OCI-LY1 (cell line): ENCODE data around the gene LELP1.

Source experiments
- H2AFZ ChIP-seq: fragments of 200-600 bp; sonication (generic), shearing (Covaris generic); 2 replicates; pipeline ENCODE4 v1.6.0; 2014; ENCODE audit warnings: antibody characterized with exemption, mild to moderate bottlenecking, low read length
- H3F3A ChIP-seq: fragments of 200-600 bp; sonication (generic), shearing (Covaris generic); 2 replicates; pipeline ENCODE4 v1.6.0; 2014; ENCODE audit warnings: mild to moderate bottlenecking, antibody characterized with exemption, low read length, moderate library complexity; ENCODE audit not compliant: insufficient read depth
- H3K27ac ChIP-seq: fragments of 200-600 bp; sonication (generic); 2 replicates; pipeline ENCODE4 v1.5.1; 2014; ENCODE audit warnings: low read length, mixed run types, mild to moderate bottlenecking, low read depth; ENCODE audit not compliant: poor library complexity, severe bottlenecking
- H3K27me3 ChIP-seq: fragments of 200-600 bp; sonication (generic); 2 replicates; pipeline ENCODE4 v1.6.0; 2014; ENCODE audit warnings: antibody characterized with exemption, mild to moderate bottlenecking, low read length, moderate library complexity; ENCODE audit not compliant: insufficient read depth
- H3K36me3 ChIP-seq: fragments of 200-600 bp; sonication (generic); 2 replicates; pipeline ENCODE4 v1.6.1; 2014; ENCODE audit warnings: mild to moderate bottlenecking, antibody characterized with exemption, low read length, moderate library complexity, mixed read lengths; ENCODE audit not compliant: insufficient read depth
- H3K4me1 ChIP-seq: fragments of 200-600 bp; sonication (generic); 2 replicates; pipeline ENCODE4 v1.5.1; 2014; ENCODE audit warnings: mild to moderate bottlenecking, low read length, moderate library complexity; ENCODE audit not compliant: insufficient read depth, severe bottlenecking
- H3K4me2 ChIP-seq: fragments of 200-600 bp; sonication (generic), shearing (Covaris generic); 2 replicates; pipeline ENCODE4 v1.6.1; 2014; ENCODE audit warnings: low read length
- H3K4me3 ChIP-seq: fragments of 200-600 bp; sonication (generic); 2 replicates; pipeline ENCODE4 v1.5.1; 2014; ENCODE audit warnings: low read length, low read depth, mild to moderate bottlenecking, mixed read lengths; ENCODE audit not compliant: poor library complexity, severe bottlenecking
- H3K79me2 ChIP-seq: fragments of 200-600 bp; shearing (Covaris generic); 2 replicates; pipeline ENCODE4 v1.6.1; 2016; ENCODE audit warnings: mixed run types, low read length, mixed read lengths; ENCODE audit not compliant: insufficient read depth
- H3K9ac ChIP-seq: fragments of 200-600 bp; sonication (generic), shearing (Covaris generic); 2 replicates; pipeline ENCODE4 v1.6.1; 2014; ENCODE audit warnings: mild to moderate bottlenecking, low read length, mixed read lengths
- H3K9me2 ChIP-seq: fragments of 200-600 bp; sonication (generic), shearing (Covaris generic); 2 replicates; pipeline ENCODE4 v1.6.1; 2014; ENCODE audit warnings: low read depth, mild to moderate bottlenecking, low read length, mixed read lengths
- H3K9me3 ChIP-seq: fragments of 200-600 bp; shearing (Covaris generic); 2 replicates; pipeline ENCODE4 v1.6.1; 2014; ENCODE audit warnings: low read length, mixed read lengths
- H4K20me1 ChIP-seq: fragments of 200-600 bp; sonication (generic), shearing (Covaris generic); 2 replicates; pipeline ENCODE4 v1.6.0; 2016; ENCODE audit warnings: mild to moderate bottlenecking, low read length; ENCODE audit not compliant: insufficient read depth
- EZH2 ChIP-seq: fragments of 200-600 bp; sonication (generic), shearing (Covaris generic); IDR thresholded peaks from 2 replicates; pipeline ENCODE4 v1.8.0; 2017; ENCODE audit warnings: borderline replicate concordance, mixed run types, mild to moderate bottlenecking, antibody characterized with exemption, low read length, moderate library complexity, mixed read lengths
- TF ChIP-seq, protein P1 (sequence below): fragments of 200-600 bp; sonication (generic), shearing (Covaris generic); IDR thresholded peaks from 2 replicates; pipeline ENCODE4 v1.5.1; 2017; ENCODE audit warnings: mild to moderate bottlenecking, antibody characterized with exemption, low read length, moderate library complexity, mixed read lengths

LELP1 gene

DNA sequence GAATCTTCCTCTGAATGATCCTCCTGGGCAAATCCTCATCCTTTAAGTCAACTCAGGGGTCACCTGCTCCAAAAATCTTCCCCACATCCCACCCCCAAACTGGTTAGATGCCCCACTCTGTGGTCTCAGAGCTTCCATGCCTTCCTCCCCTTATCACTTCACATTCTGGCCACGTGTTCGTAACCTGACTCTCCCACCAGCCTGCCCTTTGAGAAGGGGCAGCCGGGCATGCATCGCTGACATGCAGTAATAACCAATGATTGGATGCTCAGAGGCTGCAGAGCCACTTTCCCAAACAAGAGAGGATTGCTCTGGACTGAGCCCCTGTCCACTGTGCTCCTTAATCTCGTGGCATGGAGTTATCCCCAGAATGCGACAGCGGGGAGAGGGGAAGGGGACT, 7.0 kb downstream of the LELP1 start:
- H3K4me1 ChIP-seq = no peaks in the 10 kb centered on the region
- H3K4me3 ChIP-seq = no peak overlapping the region
- H3F3A ChIP-seq = no peaks in the 10 kb centered on the region
- H3K27ac ChIP-seq = no peak overlapping the region
- H3K36me3 ChIP-seq = no peaks in the 10 kb centered on the region
- no peaks in the 10 kb centered on the region for H4K20me1 ChIP-seq
- no peaks in the 10 kb centered on the region for H3K79me2 ChIP-seq
- H3K9ac ChIP-seq = no peak overlapping the region
- TF ChIP-seq, protein P1, sequence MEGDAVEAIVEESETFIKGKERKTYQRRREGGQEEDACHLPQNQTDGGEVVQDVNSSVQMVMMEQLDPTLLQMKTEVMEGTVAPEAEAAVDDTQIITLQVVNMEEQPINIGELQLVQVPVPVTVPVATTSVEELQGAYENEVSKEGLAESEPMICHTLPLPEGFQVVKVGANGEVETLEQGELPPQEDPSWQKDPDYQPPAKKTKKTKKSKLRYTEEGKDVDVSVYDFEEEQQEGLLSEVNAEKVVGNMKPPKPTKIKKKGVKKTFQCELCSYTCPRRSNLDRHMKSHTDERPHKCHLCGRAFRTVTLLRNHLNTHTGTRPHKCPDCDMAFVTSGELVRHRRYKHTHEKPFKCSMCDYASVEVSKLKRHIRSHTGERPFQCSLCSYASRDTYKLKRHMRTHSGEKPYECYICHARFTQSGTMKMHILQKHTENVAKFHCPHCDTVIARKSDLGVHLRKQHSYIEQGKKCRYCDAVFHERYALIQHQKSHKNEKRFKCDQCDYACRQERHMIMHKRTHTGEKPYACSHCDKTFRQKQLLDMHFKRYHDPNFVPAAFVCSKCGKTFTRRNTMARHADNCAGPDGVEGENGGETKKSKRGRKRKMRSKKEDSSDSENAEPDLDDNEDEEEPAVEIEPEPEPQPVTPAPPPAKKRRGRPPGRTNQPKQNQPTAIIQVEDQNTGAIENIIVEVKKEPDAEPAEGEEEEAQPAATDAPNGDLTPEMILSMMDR = no peak
- TF ChIP-seq EZH2 = no peak
- H3K27me3 ChIP-seq = no peaks in the 10 kb centered on the region
- no peaks in the 10 kb centered on the region for H3K9me2 ChIP-seq
- H2AFZ ChIP-seq = no peak overlapping the region
- no peak overlapping the region for H3K4me2 ChIP-seq
- H3K9me3 ChIP-seq = no peaks in the 10 kb centered on the region

DNA sequence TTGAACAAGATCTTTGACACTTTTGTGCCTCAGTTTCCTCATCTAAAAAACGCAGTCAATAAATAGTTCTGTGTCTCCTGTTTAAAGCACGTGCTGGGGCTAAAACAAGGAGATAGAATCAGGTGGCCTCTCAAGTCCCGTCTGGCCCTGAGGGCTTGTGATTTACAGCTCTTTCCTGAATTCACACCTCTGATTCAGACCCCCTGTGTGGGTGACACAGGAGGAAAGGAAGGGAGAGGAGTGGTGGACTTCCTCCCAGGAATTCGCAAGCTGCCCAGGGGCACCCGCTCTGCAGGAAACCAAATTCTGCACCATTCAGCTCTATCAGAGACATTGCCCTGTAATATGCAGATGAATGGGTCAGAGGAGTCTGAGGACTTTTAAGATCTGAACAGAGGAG, 9.0 kb downstream of the LELP1 start:
- Histone ChIP-seq H3K79me2 (no peaks in the 10 kb centered on the region), H3K4me1 (no peaks in the 10 kb centered on the region), H3K9ac (no peak overlapping the region), H4K20me1 (no peaks in the 10 kb centered on the region), H3K9me2 (no peaks in the 10 kb centered on the region), H3K27me3 (no peaks in the 10 kb centered on the region), H3F3A (no peaks in the 10 kb centered on the region), H3K36me3 (no peaks in the 10 kb centered on the region), H3K27ac (no peak overlapping the region), H3K4me3 (no peak overlapping the region), H3K4me2 (no peak overlapping the region), H3K9me3 (no peaks in the 10 kb centered on the region), H2AFZ (no peak overlapping the region)
- TF ChIP-seq, protein P1 = no peak

DNA sequence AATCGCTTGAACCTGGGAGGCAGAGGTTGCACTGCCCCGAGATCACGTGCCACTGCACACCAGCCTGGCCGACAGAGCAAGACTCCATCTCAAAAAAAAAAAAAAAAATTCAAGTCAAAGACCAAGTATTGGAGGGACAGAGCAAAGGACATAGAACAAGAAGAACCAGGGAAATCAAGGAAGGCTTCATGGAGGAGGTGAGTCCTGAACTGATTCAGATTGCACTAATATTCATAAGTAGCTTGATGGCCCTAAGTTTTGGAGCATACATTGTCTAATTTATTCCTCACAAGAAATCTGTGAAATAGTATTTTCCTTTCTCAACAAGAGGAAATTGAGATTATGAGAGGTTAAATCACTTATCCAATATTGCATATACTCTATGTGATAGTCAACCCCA, 10.3 kb downstream of the LELP1 start:
- Histone ChIP-seq H3K27me3 (no peaks in the 10 kb centered on the region), H3K9me2 (no peaks in the 10 kb centered on the region), H3K4me1 (no peaks in the 10 kb centered on the region), H4K20me1 (no peaks in the 10 kb centered on the region), H3K4me2 (no peak overlapping the region), H3K79me2 (no peaks in the 10 kb centered on the region), H3K9me3 (no peaks in the 10 kb centered on the region), H3K9ac (no peak overlapping the region), H2AFZ (no peak overlapping the region), H3F3A (no peaks in the 10 kb centered on the region), H3K36me3 (no peaks in the 10 kb centered on the region), H3K27ac (no peak overlapping the region), H3K4me3 (no peak overlapping the region)
- TF ChIP-seq, protein P1 = no peak
- no peak for TF ChIP-seq EZH2
